Measurements from ENCODE around the gene MXD1.

GRCh38 chr2:69937968-69938367 lies 23.1 kb downstream of the MXD1 start:
- TF ChIP-seq CTCF (IDR thresholded peaks at IDR 0.05; ENCODE audit: low read depth, low read length), result no peak
- TF ChIP-seq POLR2A (IDR thresholded peaks at IDR 0.05; ENCODE audit: extremely low read depth, insufficient read length), result no peak
